HEK293 (cell line): Measurements from ENCODE around the gene ESR2.
A peak's percentile ranks its signal among the peaks of the same experiment; 100 is the strongest.

Experiments
- CTCF ChIA-PET: fragments of 350-600 bp; formaldehyde crosslinking; extraction: SDS; loops from one replicate; lab custom pipeline; 2021; ENCODE audit warnings: antibody characterized with exemption; lab: Yijun Ruan, JAX
- POLR2A ChIA-PET: fragments of 300-600 bp; formaldehyde crosslinking; extraction: SDS; loops from one replicate; lab custom pipeline; 2020; ENCODE audit warnings: antibody characterized with exemption, inconsistent platforms; lab: Yijun Ruan, JAX
- H3K27ac ChIP-seq: fragments of 200-500 bp; sonication (Bioruptor generic); 2 replicates; pipeline ENCODE4 v1.5.1; 2014; ENCODE audit warnings: low read depth, low read length, control low read depth, inconsistent platforms; ENCODE audit errors: extremely low read depth
- H3K36me3 ChIP-seq, 2 experiments: fragments of 200-500 bp in 1 of 2; sonication (Bioruptor generic) in 1 of 2; 1 replicate in 1 of 2; 2 replicates in 1 of 2; pipeline ENCODE4 v1.5.1; 2014 to 2017; ENCODE audit warnings: inconsistent platforms in 2 of 2, low read length in 2 of 2; ENCODE audit not compliant: control insufficient read depth in 2 of 2, insufficient read depth in 1 of 2
- H3K4me1 ChIP-seq: fragments of 200-500 bp; sonication (Bioruptor generic); 2 replicates; pipeline ENCODE4 v1.5.1; 2014; ENCODE audit warnings: mild to moderate bottlenecking, low read length, inconsistent platforms; ENCODE audit not compliant: control insufficient read depth, insufficient read depth
- H3K4me3 ChIP-seq: 2 replicates; pipeline ENCODE4 v1.5.1; 2011; ENCODE audit warnings: low read depth, mild to moderate bottlenecking, control low read depth, low read length, moderate library complexity
- H3K9me3 ChIP-seq: fragments of 200-500 bp; sonication (Bioruptor generic); 2 replicates; pipeline ENCODE4 v1.5.1; 2014; ENCODE audit warnings: low read depth, low read length, inconsistent platforms; ENCODE audit not compliant: control insufficient read depth, insufficient read depth
- GLIS1 ChIP-seq: fragments of 450-650 bp; formaldehyde crosslinking; IDR thresholded peaks from 2 replicates; pipeline ENCODE4 v1.5.1; 2016; ENCODE audit warnings: missing biosample characterization, missing genetic modification characterization
- KLF9 ChIP-seq: fragments of 450-650 bp; formaldehyde crosslinking; IDR thresholded peaks from 2 replicates; pipeline ENCODE4 v1.5.1; 2016; ENCODE audit warnings: missing biosample characterization, missing genetic modification characterization, low read depth
- PATZ1 ChIP-seq: fragments of 450-650 bp; formaldehyde crosslinking; IDR thresholded peaks from 2 replicates; pipeline ENCODE4 v1.5.1; 2016; ENCODE audit warnings: missing biosample characterization, missing genetic modification characterization
- PRDM10 ChIP-seq: fragments of 450-650 bp; formaldehyde crosslinking; IDR thresholded peaks from 2 replicates; pipeline ENCODE4 v1.5.1; 2016; ENCODE audit warnings: missing biosample characterization, missing genetic modification characterization
- PRDM6 ChIP-seq: fragments of 450-650 bp; formaldehyde crosslinking; IDR thresholded peaks from 2 replicates; pipeline ENCODE4 v1.5.1; 2017; ENCODE audit warnings: missing biosample characterization, missing genetic modification characterization
- SCRT2 ChIP-seq: fragments of 450-650 bp; formaldehyde crosslinking; IDR thresholded peaks from 2 replicates; pipeline ENCODE4 v1.5.1; 2016; ENCODE audit warnings: missing biosample characterization, missing genetic modification characterization
- ZBTB48 ChIP-seq: fragments of 450-650 bp; formaldehyde crosslinking; IDR thresholded peaks from 2 replicates; pipeline ENCODE4 v1.5.1; 2016; ENCODE audit warnings: missing biosample characterization, missing genetic modification characterization
- ZFP3 ChIP-seq: fragments of 450-650 bp; formaldehyde crosslinking; IDR thresholded peaks from 2 replicates; pipeline ENCODE4 v1.5.1; 2016; ENCODE audit warnings: low read depth, missing biosample characterization, missing genetic modification characterization
- ZFP41 ChIP-seq: fragments of 450-650 bp; formaldehyde crosslinking; IDR thresholded peaks from 2 replicates; pipeline ENCODE4 v1.5.1; 2016; ENCODE audit warnings: missing biosample characterization, missing genetic modification characterization, borderline replicate concordance
- ZNF133 ChIP-seq: fragments of 450-650 bp; formaldehyde crosslinking; IDR thresholded peaks from 2 replicates; pipeline ENCODE4 v1.5.1; 2016; ENCODE audit warnings: missing biosample characterization, missing genetic modification characterization
- ZNF138 ChIP-seq: fragments of 450-650 bp; formaldehyde crosslinking; IDR thresholded peaks from 2 replicates; pipeline ENCODE4 v1.5.1; 2016; ENCODE audit warnings: missing biosample characterization, missing genetic modification characterization, borderline replicate concordance
- ZNF24 ChIP-seq: fragments of 450-650 bp; formaldehyde crosslinking; IDR thresholded peaks from 2 replicates; pipeline ENCODE4 v1.5.1; 2016; ENCODE audit warnings: missing biosample characterization, missing genetic modification characterization
- ZNF26 ChIP-seq: fragments of 450-650 bp; formaldehyde crosslinking; IDR thresholded peaks from 2 replicates; pipeline ENCODE4 v1.5.1; 2016; ENCODE audit warnings: missing biosample characterization, missing genetic modification characterization
- ZNF280C ChIP-seq: fragments of 450-650 bp; formaldehyde crosslinking; IDR thresholded peaks from 2 replicates; pipeline ENCODE4 v1.5.1; 2016; ENCODE audit warnings: missing biosample characterization, missing genetic modification characterization
- ZNF350 ChIP-seq: fragments of 450-650 bp; formaldehyde crosslinking; IDR thresholded peaks from 2 replicates; pipeline ENCODE4 v1.5.0; 2017; ENCODE audit warnings: missing biosample characterization, mild to moderate bottlenecking, missing genetic modification characterization
- ZNF473 ChIP-seq: fragments of 450-650 bp; formaldehyde crosslinking; IDR thresholded peaks from 2 replicates; pipeline ENCODE4 v1.5.1; 2017; ENCODE audit warnings: missing biosample characterization, missing genetic modification characterization
- ZNF513 ChIP-seq: fragments of 450-650 bp; IDR thresholded peaks from 2 replicates; pipeline ENCODE4 v1.5.1; 2018; ENCODE audit warnings: missing biosample characterization, missing genetic modification characterization
- ZNF792 ChIP-seq: fragments of 450-650 bp; formaldehyde crosslinking; IDR thresholded peaks from 2 replicates; pipeline ENCODE4 v1.5.1; 2016; ENCODE audit warnings: missing biosample characterization, missing genetic modification characterization
- ZNF830 ChIP-seq: fragments of 450-650 bp; IDR thresholded peaks from 2 replicates; pipeline ENCODE4 v1.5.0; 2018; ENCODE audit warnings: missing biosample characterization, missing genetic modification characterization, low read depth, mild to moderate bottlenecking, moderate library complexity
- ZSCAN23 ChIP-seq: fragments of 450-650 bp; formaldehyde crosslinking; IDR thresholded peaks from 2 replicates; pipeline ENCODE4 v1.5.1; 2016; ENCODE audit warnings: missing biosample characterization, missing genetic modification characterization
- ZXDB ChIP-seq: fragments of 450-650 bp; formaldehyde crosslinking; IDR thresholded peaks from 2 replicates; pipeline ENCODE4 v1.5.1; 2016; ENCODE audit warnings: missing biosample characterization, missing genetic modification characterization

The ESR2 gene

GRCh38 chr14:64112867-64113678 is 181.1 kb downstream of the ESR2 start:
- TF ChIP-seq ZNF138 = no peak
- TF ChIP-seq PRDM6 (tag by site-specific recombination) = 0 out of 2 replicates have a peak, but pooled peaks have one; percentile 23
- TF ChIP-seq SCRT2 = peak; percentile 63
- Histone ChIP-seq H3K4me3 (no peak overlapping the region), H3K36me3 (peaks cover 0 to 7% of the 10 kb centered on the region in 2 experiments; a peak in 2 of 3 replicates), H3K27ac (no peak overlapping the region), H3K4me1 (no peaks in the 10 kb centered on the region), H3K9me3 (no peaks in the 10 kb centered on the region)
- POLR2A ChIA-PET = no interaction called here
- CTCF ChIA-PET = no interaction called here

- no peak overlapping the region for H3K27ac ChIP-seq
These were observed 183.4 kb downstream of the ESR2 start for GRCh38 chr14:64110802-64111201.

More at GRCh38 chr14:64110802-64111201, 183.4 kb downstream of the ESR2 start:
- Histone ChIP-seq H3K9me3 (no peaks in the 10 kb centered on the region), H3K4me3 (no peak overlapping the region), H3K4me1 (no peaks in the 10 kb centered on the region), H3K36me3 (peaks cover under 1 to 12% of the 10 kb centered on the region in 2 experiments; a peak in 2 of 3 replicates)
- POLR2A ChIA-PET = no interaction called here
- CTCF ChIA-PET = no interaction called here
- TF ChIP-seq ZNF830 (tag by site-specific recombination) (no peak), ZFP41 (no peak), ZNF24 (no peak), ZNF792 (no peak), ZSCAN23 (tag by site-specific recombination) (no peak), ZNF26 (tag by site-specific recombination) (no peak), PRDM10 (tag by site-specific recombination) (no peak), PATZ1 (tag by site-specific recombination) (no peak), ZNF473 (no peak), ZXDB (tag by site-specific recombination) (no peak), ZFP3 (tag by site-specific recombination) (no peak), KLF9 (tag by site-specific recombination) (no peak), GLIS1 (no peak), ZNF280C (tag by site-specific recombination) (no peak), ZNF133 (no peak), ZNF513 (tag by site-specific recombination) (no peak), ZBTB48 (tag by site-specific recombination) (no peak), ZNF350 (tag by site-specific recombination) (no peak)
